H9 (cell line): Measurements from ENCODE around the gene PTCH1. TPM values are rescaled to one million over a fixed set of nuclear protein-coding genes. Genes with fewer than 3 reads are reported as not detected.
A peak's percentile ranks its signal among the peaks of the same experiment; 100 is the strongest.

Experiments used
- DNase-seq: peaks from one replicate; pipeline ENCODE4 v3.0.0-alpha.2; 2017
- H2AFZ ChIP-seq: one replicate; pipeline ENCODE4 v1.6.1; 2013; ENCODE audit warnings: mild to moderate bottlenecking, low read length, control low read depth, moderate library complexity
- H2AK5ac ChIP-seq: 2 replicates; pipeline ENCODE4 v1.6.1; 2013; ENCODE audit warnings: low read length, control low read depth, mixed read lengths; ENCODE audit not compliant: insufficient read length
- H2BK120ac ChIP-seq: one replicate; pipeline ENCODE4 v1.6.1; 2013; ENCODE audit warnings: low read depth, mild to moderate bottlenecking, low read length, control low read depth, inconsistent platforms; ENCODE audit not compliant: poor library complexity, severe bottlenecking
- H2BK12ac ChIP-seq: 2 replicates; pipeline ENCODE4 v1.6.1; 2013; ENCODE audit warnings: low read length, control low read depth, mixed read lengths, low read depth; ENCODE audit not compliant: insufficient read length
- H2BK15ac ChIP-seq: 2 replicates; pipeline ENCODE4 v1.6.1; 2013; ENCODE audit warnings: low read depth, low read length, control low read depth
- H2BK20ac ChIP-seq: one replicate; pipeline ENCODE4 v1.6.1; 2013; ENCODE audit warnings: low read depth, mild to moderate bottlenecking, low read length, control low read depth, inconsistent platforms; ENCODE audit not compliant: poor library complexity, severe bottlenecking
- H2BK5ac ChIP-seq: 2 replicates; pipeline ENCODE4 v1.6.1; 2013; ENCODE audit warnings: low read length, control low read depth, mixed read lengths; ENCODE audit not compliant: insufficient read length
- H3K14ac ChIP-seq: 2 replicates; pipeline ENCODE4 v1.6.1; 2013; ENCODE audit warnings: low read length, control low read depth; ENCODE audit not compliant: insufficient read depth
- H3K18ac ChIP-seq: 2 replicates; pipeline ENCODE4 v1.6.1; 2013; ENCODE audit warnings: low read depth, mild to moderate bottlenecking, mixed read lengths, low read length, control low read depth; ENCODE audit not compliant: insufficient read length
- H3K23ac ChIP-seq: 2 replicates; pipeline ENCODE4 v1.6.1; 2013; ENCODE audit warnings: low read length, control low read depth, mixed read lengths, low read depth; ENCODE audit not compliant: insufficient read length
- H3K23me2 ChIP-seq: 2 replicates; pipeline ENCODE4 v1.6.1; 2013; ENCODE audit warnings: low read depth, mild to moderate bottlenecking, mixed read lengths, low read length, control low read depth; ENCODE audit not compliant: insufficient read length, poor library complexity, severe bottlenecking
- H3K27ac ChIP-seq: 2 replicates; pipeline ENCODE4 v1.5.1; 2013; ENCODE audit warnings: low read length, control low read depth, mixed read lengths, low read depth; ENCODE audit not compliant: insufficient read length
- H3K27me3 ChIP-seq: 2 replicates; pipeline ENCODE4 v1.6.1; 2013; ENCODE audit warnings: low read length, control low read depth, inconsistent platforms; ENCODE audit not compliant: insufficient read depth
- H3K4ac ChIP-seq: 2 replicates; pipeline ENCODE4 v1.6.1; 2013; ENCODE audit warnings: low read depth, mild to moderate bottlenecking, control low read depth, inconsistent platforms, low read length, moderate library complexity
- H3K4me1 ChIP-seq: 2 replicates; pipeline ENCODE4 v1.6.1; 2013; ENCODE audit warnings: low read length, control low read depth, inconsistent platforms; ENCODE audit not compliant: insufficient read depth
- H3K4me2 ChIP-seq: 2 replicates; pipeline ENCODE4 v1.6.1; 2013; ENCODE audit warnings: low read length, control low read depth, mixed read lengths; ENCODE audit not compliant: insufficient read length, insufficient read depth
- H3K56ac ChIP-seq: 2 replicates; pipeline ENCODE4 v1.6.1; 2013; ENCODE audit warnings: low read depth, mild to moderate bottlenecking, mixed read lengths, low read length, control low read depth; ENCODE audit not compliant: insufficient read length
- H3K79me1 ChIP-seq: 2 replicates; pipeline ENCODE4 v1.6.1; 2013; ENCODE audit warnings: low read depth, mild to moderate bottlenecking, moderate library complexity, low read length, control low read depth, inconsistent platforms; ENCODE audit not compliant: insufficient read depth, poor library complexity, severe bottlenecking
- H3K79me2 ChIP-seq: 2 replicates; pipeline ENCODE4 v1.6.1; 2013; ENCODE audit warnings: low read length, control low read depth, inconsistent platforms; ENCODE audit not compliant: insufficient read depth
- H3K9ac ChIP-seq: 2 replicates; pipeline ENCODE4 v1.6.1; 2013; ENCODE audit warnings: low read length, control low read depth, mixed read lengths; ENCODE audit not compliant: insufficient read length; ENCODE audit errors: extremely low read depth
- H3K9me3 ChIP-seq: one replicate; pipeline ENCODE4 v1.6.1; 2013; ENCODE audit warnings: low read depth, low read length, inconsistent platforms; ENCODE audit not compliant: control insufficient read depth
- H3T11ph ChIP-seq: one replicate; pipeline ENCODE4 v1.6.1; 2013; ENCODE audit warnings: mild to moderate bottlenecking, low read length, control low read depth, inconsistent platforms
- H4K20me1 ChIP-seq: one replicate; pipeline ENCODE4 v1.6.1; 2013; ENCODE audit not compliant: control insufficient read depth, insufficient read length, insufficient read depth
- H4K5ac ChIP-seq: 2 replicates; pipeline ENCODE4 v1.6.1; 2013; ENCODE audit warnings: low read depth, mild to moderate bottlenecking, mixed read lengths, low read length, control low read depth; ENCODE audit not compliant: insufficient read length
- H4K8ac ChIP-seq: replicated peaks from 2 replicates; pipeline ENCODE4 v1.6.1; 2013; ENCODE audit warnings: low read length, control low read depth, mixed read lengths, low read depth; ENCODE audit not compliant: insufficient read length
- H4K91ac ChIP-seq: 2 replicates; pipeline ENCODE4 v1.6.1; 2013; ENCODE audit warnings: low read depth, mild to moderate bottlenecking, moderate library complexity, mixed read lengths, low read length, control low read depth; ENCODE audit not compliant: insufficient read length
- H3K27ac Mint-ChIP-seq, 3 experiments: 2 replicates in 2 of 3; 3 replicates in 1 of 3; pipeline ENCODE4 v1.8.0; 2020 to 2021; ENCODE audit warnings: mixed read lengths in 3 of 3, mild to moderate bottlenecking in 1 of 3, moderate library complexity in 1 of 3
- H3K27me3 Mint-ChIP-seq: 2 replicates; pipeline ENCODE4 v1.8.0; 2021; ENCODE audit warnings: low read depth, mild to moderate bottlenecking, moderate library complexity, mixed read lengths
- H3K36me3 Mint-ChIP-seq, 3 experiments: 2 replicates in 2 of 3; 3 replicates in 1 of 3; pipeline ENCODE4 v1.8.0; 2020 to 2021; ENCODE audit warnings: low read depth in 3 of 3, mixed read lengths in 3 of 3; ENCODE audit not compliant: insufficient read depth in 1 of 3
- H3K4me1 Mint-ChIP-seq, 2 experiments: 2 replicates each; pipeline ENCODE4 v1.8.0; 2020; ENCODE audit warnings: mixed read lengths in 2 of 2
- H3K4me3 Mint-ChIP-seq, 2 experiments: 2 replicates in 1 of 2; 3 replicates in 1 of 2; pipeline ENCODE4 v1.8.0; 2020 to 2021; ENCODE audit warnings: mild to moderate bottlenecking in 2 of 2, mixed read lengths in 2 of 2, moderate library complexity in 1 of 2
- H3K9me3 Mint-ChIP-seq, 2 experiments: 2 replicates in 1 of 2; 3 replicates in 1 of 2; pipeline ENCODE4 v1.8.0; 2020; ENCODE audit warnings: mild to moderate bottlenecking in 2 of 2, mixed read lengths in 2 of 2, moderate library complexity in 1 of 2
- CTCF ChIP-seq: fragments of 200-600 bp; sonication (generic); conservative IDR thresholded peaks from 3 replicates; pipeline ENCODE4 v1.8.0; 2021; ENCODE audit warnings: antibody characterized with exemption, mild to moderate bottlenecking
- WGBS: extraction: QIAGEN DNeasy Blood & Tissue Kit; methylation state at CpG from one replicate; pipeline ENCODE4 v1.1.7; 2013; ENCODE audit warnings: missing lambda C conversion rate, low lambda C conversion rate, mixed read lengths; ENCODE audit not compliant: insufficient read length; ENCODE audit errors: extremely low coverage; 5-methylcytosine and 5-hydroxymethylcytosine counted together
- total RNA-seq: library from RNA; stranded (reverse); gene quantifications from 2 replicates; pipeline ENCODE4 v1.2.1, GENCODE V29; 2021

PTCH1 gene
- total RNA-seq, 1 experiment from 2014 or later = 9.1 TPM

GRCh38 chr9:95399261-95399660 is 117.5 kb downstream of the PTCH1 start:
- H3K4me1 Mint-ChIP-seq = peaks cover 8 to 11% of the 10 kb centered on the region in 2 experiments
- Histone ChIP-seq H3K27ac (no peak overlapping the region), H3K79me2 (no peaks in the 10 kb centered on the region), H4K5ac (no peak overlapping the region), H2BK5ac (no peak overlapping the region), H3K4ac (no peak overlapping the region), H3T11ph (no peak overlapping the region), H3K23me2 (no peaks in the 10 kb centered on the region), H4K8ac (no peak overlapping the region), H3K4me2 (no peak overlapping the region), H4K91ac (no peak overlapping the region), H2AK5ac (no peak overlapping the region), H3K27me3 (no peaks in the 10 kb centered on the region), H2BK12ac (no peak overlapping the region), H2BK15ac (no peak overlapping the region), H2AFZ (no peak overlapping the region), H4K20me1 (no peaks in the 10 kb centered on the region), H2BK120ac (no peak overlapping the region), H2BK20ac (no peak overlapping the region), H3K4me1 (0 out of 2 replicates have a peak, but pooled peaks cover 4% of the 10 kb centered on the region), H3K56ac (no peak overlapping the region), H3K9me3 (no peaks in the 10 kb centered on the region), H3K79me1 (no peaks in the 10 kb centered on the region), H3K18ac (no peak overlapping the region), H3K14ac (peak overlapping the region; percentile 37; the same call in 1 of the 2 replicates), H3K9ac (no peak overlapping the region), H3K23ac (no peak overlapping the region)
- no peaks in the 10 kb centered on the region; the same call in none of the 2 replicates for H3K27me3 Mint-ChIP-seq
- WGBS = no CpG with 5 or more reads among the region's 4 CpGs
- H3K4me3 Mint-ChIP-seq = no peak overlapping the region
- H3K36me3 Mint-ChIP-seq = peaks cover 0 to 2% (median 0%) of the 10 kb centered on the region in 3 experiments; a peak in 1 of 7 replicates
- TF ChIP-seq CTCF = no peak
- peaks cover 0 to 7% of the 10 kb centered on the region in 2 experiments; a peak in 3 of 5 replicates for H3K9me3 Mint-ChIP-seq
- peak overlapping the region in 2 of 3 experiments; percentile 27 to 47; a peak in 1 of 7 replicates for H3K27ac Mint-ChIP-seq
- no peak for DNase-seq

Other genes with a start within 250 kb of the PTCH1 start
- 11.6 and 14.6 TPM in 2 replicates for gene FANCC, start 199.3 kb downstream of the PTCH1 start, total RNA-seq